Retinal pigment epithelial cell (primary cell): Measurements from ENCODE around the gene SETSIP.

ENCODE experiments used
- DNase-seq: peaks from one replicate; pipeline ENCODE4 v3.0.0-alpha.2; 2010; ENCODE audit warnings: low read depth
- H3K4me3 ChIP-seq: 2 replicates; pipeline ENCODE4 v1.5.1; 2011; ENCODE audit warnings: mild to moderate bottlenecking, low read length, control low read depth, moderate library complexity
- TF ChIP-seq, protein P1 (sequence below): conservative IDR thresholded peaks from 2 replicates; pipeline ENCODE4 v1.5.1; 2011; ENCODE audit warnings: low read depth, low read length, control low read depth, inconsistent platforms

The SETSIP gene, protein sequence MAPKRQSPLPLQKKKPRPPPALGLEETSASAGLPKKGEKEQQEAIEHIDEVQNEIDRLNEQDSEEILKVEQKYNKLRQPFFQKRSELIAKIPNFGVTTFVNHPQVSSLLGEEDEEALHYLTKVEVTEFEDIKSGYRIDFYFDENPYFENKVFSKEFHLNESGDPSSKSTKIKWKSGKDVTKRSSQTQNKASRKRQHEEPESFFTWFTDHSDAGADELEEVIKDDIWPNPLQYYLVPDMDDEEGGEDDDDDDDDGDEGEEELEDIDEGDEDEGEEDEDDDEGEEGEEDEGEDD

DNA sequence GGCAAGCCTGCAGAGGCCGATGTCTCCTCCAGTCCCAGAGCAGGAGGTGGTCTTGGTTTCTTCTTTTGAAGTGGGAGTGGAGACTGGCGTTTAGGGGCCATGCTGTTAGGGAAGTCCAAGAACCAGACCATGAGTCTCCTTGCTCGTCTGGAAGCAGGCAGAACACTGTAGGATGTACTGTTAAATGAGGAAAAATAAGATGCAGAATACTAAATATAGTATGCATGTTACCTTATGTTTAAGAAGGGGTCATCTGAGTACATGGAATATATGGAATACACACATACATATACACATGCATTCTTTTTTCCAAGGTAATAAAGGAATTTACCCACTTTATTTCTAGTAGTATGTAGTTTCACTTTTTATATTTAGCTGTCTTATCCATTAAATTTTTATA lies at the start of gene SETSIP:
SETSIP (minus strand) TSS at position 101 of the 400 bp plus-strand sequence; CDS start at position 101, 0 bp downstream.
- TF ChIP-seq, protein P1, sequence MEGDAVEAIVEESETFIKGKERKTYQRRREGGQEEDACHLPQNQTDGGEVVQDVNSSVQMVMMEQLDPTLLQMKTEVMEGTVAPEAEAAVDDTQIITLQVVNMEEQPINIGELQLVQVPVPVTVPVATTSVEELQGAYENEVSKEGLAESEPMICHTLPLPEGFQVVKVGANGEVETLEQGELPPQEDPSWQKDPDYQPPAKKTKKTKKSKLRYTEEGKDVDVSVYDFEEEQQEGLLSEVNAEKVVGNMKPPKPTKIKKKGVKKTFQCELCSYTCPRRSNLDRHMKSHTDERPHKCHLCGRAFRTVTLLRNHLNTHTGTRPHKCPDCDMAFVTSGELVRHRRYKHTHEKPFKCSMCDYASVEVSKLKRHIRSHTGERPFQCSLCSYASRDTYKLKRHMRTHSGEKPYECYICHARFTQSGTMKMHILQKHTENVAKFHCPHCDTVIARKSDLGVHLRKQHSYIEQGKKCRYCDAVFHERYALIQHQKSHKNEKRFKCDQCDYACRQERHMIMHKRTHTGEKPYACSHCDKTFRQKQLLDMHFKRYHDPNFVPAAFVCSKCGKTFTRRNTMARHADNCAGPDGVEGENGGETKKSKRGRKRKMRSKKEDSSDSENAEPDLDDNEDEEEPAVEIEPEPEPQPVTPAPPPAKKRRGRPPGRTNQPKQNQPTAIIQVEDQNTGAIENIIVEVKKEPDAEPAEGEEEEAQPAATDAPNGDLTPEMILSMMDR = no peak
- no peak within 1 kb of the TSS for H3K4me3 ChIP-seq
- DNase-seq = no peak

DNA sequence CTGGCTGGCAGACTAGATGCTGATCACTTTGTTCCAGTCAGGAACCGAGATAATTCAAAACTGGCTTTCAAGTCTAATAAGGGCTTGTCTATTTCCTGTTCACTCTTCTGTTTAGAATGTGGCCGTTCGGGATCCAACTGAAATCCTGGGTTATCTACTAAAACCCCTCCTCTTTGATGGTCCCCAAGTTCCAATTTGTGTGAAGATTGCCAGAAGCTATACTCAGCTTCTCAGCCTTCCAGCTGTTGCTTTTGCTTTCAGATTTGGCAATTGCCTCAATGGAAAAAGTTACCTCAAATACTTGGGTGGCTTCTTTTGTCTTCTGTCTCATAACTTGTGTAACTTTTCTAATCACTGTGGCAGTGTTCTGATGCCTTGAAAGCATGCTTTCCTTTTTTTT lies 48.7 kb upstream of the SETSIP start:
- DNase-seq = no peak
- H3K4me3 ChIP-seq = no peak overlapping the region
- TF ChIP-seq, protein P1 = no peak

DNA sequence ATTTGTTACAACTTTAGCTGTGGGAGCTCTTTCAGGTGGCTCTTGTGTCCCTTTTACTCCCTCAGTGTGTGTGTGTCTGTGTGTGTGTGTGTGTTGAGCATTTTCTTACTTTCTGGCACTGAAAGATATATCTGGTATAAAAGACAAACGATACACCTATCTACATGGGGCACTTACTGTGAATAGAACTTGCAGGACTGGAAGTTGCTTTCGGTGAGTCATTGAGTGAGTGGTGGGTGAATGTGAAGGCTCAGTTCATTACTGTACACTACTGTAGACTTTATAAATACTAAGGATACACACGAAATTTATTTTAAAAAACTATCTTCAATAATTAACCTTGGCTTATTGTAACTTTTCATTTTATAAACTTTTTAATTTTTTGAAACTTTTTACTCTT lies 43.6 kb upstream of the SETSIP start:
- H3K4me3 ChIP-seq = no peak overlapping the region
- TF ChIP-seq, protein P1 = no peak
- no peak for DNase-seq

DNA sequence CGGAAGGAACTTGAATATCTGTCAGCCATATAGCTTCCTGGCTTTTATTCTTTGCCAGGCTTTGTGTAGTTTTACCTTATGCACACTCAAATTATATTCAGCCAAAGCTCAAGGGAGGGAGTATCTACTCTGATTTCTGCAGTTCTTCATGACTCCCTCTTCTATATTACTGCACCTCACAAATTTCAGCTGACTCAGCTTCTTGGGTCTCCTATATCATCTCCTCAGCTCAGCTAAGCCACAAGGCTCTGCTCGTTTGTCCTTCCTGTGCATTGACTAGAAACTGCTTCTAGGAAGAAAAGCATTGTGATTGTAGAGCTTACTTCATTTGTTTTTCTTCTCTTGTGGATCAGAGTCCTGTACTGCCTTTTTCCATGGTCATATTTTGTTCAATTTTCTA lies 42.3 kb upstream of the SETSIP start:
- DNase-seq = no peak
- H3K4me3 ChIP-seq = no peak overlapping the region
- TF ChIP-seq, protein P1 = no peak

DNA sequence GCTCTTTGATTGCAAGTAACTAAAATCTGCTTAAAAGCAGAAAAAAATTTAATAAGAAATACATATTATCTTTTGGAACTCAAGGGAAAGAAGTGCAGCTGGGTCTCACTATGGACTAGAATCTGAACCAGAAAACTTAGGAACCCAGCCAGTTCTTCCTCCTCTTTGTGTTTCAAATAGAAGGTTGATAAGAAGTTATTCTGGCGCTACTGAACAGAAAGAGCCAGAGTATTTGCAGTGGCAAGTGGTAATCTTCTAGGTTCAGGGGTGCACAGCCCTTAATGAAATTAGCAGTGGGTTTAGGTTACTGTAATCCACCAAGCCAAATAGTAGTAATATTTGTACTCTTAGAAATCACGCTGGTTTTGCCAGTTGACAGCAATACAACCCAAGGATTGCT lies 33.4 kb upstream of the SETSIP start:
- no peak for DNase-seq
- TF ChIP-seq, protein P1 = no peak
- no peak overlapping the region for H3K4me3 ChIP-seq

DNA sequence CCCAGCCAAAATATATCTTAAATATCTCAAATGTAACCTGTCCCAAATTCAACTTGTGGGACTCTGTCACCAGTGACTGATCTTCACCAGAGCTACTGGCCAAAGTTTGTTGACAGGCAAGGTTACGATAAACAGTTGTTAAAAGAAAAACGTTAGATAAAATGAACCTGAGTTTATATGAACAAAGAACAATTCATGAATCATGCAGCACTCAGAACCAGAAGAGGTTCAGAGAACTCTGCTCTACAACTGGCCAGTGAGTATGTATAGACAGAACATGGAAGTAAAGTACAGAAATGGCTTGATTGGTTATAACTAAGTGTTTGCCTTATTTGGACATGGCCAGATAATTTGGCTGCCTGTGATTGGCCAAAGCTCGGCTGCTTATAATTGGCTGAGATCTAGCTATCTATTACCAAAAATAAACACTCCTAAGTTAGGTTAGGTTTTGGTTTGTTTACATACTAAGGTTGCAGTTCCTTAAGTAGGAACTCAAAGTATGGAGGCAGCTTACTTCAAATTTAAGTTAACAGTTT lies 30.4 kb upstream of the SETSIP start:
- no peak for DNase-seq
- TF ChIP-seq, protein P1 = no peak
- H3K4me3 ChIP-seq = no peak overlapping the region

DNA sequence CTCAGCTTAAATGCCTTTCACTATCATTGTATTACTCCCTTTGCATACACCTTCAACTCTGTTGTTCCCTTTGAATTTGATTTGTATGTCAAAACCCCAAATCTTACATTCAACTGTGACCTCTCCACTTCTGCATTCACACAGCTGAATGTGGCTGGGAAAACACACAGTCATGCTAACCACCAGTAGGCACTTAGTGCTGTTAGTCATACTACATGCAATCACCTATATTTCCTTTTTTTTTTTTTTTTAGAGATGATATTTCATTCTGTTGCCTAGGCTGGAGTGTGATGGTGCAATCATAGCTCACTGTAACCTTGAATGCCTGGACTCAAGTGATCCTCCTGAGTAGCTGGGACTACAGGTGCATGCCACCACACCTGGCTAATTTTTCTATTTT lies 21.1 kb upstream of the SETSIP start:
- H3K4me3 ChIP-seq = no peak overlapping the region
- DNase-seq = no peak
- TF ChIP-seq, protein P1 = no peak
